NCI-H1930 (cell line): ENCODE results near the gene BEAN1.

Experiments used
- DNase-seq, 2 experiments: peaks; one replicate each; lab custom pipeline; 2025; lab: John Stamatoyannopoulos, UW

The BEAN1 gene, protein sequence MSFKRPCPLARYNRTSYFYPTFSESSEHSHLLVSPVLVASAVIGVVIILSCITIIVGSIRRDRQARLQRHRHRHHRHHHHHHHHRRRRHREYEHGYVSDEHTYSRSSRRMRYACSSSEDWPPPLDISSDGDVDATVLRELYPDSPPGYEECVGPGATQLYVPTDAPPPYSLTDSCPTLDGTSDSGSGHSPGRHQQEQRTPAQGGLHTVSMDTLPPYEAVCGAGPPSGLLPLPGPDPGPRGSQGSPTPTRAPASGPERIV

DNA sequence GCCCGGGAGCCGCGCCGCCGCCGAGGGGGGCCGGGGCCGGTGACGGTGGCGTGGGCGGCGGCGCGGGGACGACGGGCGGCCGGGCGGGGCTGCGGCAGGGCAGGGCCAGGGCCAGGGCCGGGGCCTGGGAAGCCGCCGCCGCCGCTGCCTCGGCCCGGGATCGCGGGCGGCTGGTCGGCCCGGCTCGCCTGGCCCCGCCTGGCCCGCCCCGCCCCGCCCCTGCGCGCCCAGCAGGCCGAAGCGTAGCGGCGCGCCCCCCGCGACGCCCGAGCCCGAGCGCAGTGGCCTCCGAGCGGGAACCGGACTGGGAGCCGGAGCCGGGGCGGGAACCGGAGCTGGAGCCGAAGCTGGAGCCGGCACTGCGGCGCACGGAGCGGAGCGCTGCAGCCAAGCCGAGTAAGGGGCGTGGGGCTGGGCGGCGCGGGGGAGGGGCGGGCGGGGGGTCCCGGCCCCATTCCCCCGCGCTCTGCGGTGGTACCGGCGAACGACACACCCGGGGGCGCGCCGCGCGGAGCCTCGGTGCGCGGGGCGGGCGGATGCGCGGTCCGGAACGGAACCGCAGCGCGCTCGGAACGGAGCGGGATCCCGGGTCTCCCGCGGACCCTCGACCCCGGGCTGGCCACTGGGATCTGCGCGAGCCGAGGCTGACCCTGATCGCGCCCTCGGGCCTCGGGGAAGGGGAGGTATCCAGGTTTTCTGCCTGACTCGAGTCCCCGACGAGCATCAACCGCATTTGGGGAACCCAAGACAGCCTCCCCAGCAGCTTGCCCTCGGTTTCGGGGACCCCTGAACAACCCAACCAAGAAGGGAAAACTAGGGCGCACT is at the start of gene BEAN1:
Gene BEAN1 (plus strand): TSS at position 260 of the 825 bp plus-strand sequence. CDS start 10,382 bp downstream, outside the sequence.
- no peak for DNase-seq

DNA sequence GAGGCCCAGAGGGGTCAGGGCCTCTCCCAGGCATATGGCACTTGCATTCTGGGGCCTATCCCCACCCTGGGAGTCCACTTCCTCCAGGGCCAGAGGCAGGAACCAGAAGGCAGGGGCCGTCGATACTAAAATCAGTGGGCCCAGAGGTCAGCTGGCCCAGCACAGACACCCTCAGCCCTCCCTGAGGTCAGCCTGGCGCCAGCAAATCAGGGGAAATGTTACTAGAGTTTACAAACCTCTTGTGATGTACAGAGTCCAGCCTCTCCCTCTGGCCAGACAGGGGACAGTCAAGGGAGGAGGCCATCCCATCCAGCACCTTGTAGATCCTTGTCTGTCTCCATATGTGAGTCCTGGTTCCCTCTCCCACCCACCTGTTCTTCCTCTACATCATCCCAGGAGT is 49.8 kb upstream of the BEAN1 start:
- DNase-seq = no peak

DNA sequence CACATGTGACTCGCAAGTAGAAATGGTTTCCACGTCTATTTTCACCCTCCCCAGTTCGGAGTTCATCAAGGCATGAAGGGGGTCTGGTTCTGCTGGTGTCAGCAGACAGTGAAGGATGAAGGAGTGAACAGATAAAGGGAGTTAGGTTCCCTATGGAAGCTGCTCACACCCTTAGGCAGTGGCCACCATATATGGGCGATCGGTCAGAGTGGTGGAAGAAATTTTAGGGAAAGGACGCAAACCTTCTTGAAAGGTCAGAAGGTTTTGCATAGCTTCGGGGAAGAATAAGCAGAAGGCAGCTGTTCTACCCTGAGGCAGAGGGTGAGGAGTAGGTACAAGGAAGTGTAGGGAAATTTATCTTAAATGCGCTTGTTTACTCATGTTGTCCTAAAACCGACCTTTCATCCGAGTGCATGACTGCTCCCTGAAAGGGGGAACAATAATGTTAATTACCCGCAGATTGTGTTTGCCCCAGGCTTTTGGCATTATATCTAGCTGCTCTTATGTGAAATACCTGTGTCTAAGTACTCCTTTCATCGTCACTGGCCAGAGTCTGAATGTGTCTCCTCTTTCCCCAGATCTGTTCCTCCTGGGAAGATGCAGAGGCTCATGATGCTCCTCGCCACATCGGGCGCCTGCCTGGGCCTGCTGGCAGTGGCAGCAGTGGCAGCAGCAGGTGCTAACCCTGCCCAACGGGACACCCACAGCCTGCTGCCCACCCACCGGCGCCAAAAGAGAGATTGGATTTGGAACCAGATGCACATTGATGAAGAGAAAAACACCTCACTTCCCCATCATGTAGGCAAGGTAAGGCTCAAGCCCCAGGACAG is 48.1 kb upstream of the BEAN1 start:
- DNase-seq = no peak

DNA sequence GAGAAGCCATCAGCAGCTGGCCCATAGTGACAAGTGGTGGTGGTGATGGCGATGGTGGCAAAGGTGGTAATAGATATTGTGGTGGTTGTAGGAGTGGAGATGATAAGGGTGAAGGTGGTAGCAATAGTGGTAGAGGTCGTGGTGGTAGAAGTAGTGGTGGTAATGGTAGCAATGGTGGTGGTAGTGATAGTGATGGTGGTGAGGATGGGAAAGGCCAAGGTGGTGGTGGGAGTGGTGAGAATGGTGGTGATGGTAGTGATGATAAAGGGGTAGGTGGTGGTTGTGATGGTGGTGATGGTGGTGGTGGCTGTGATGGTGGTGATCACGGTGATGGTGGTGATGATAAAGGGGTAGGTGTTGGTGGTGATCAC is 47.5 kb upstream of the BEAN1 start:
- DNase-seq = no peak

DNA sequence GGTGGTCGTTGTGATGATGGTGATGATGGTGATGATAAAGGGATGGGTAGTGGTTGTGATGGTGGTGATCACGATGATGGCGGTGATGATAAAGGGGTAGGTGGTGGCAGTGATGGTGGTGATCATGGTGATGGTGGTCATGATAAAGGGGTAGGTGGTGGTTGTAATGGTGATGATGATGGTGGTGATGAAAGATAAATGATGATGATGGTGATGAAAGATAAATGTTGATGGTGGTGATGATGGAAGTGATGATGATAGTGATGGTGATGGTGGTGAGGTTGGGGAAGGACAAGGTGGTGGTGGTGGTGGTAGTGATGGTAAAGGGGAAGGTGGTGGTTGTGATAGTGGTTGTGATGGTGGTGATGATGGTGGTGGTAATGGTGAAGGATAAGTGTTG is 46.7 kb upstream of the BEAN1 start:
- no peak for DNase-seq

DNA sequence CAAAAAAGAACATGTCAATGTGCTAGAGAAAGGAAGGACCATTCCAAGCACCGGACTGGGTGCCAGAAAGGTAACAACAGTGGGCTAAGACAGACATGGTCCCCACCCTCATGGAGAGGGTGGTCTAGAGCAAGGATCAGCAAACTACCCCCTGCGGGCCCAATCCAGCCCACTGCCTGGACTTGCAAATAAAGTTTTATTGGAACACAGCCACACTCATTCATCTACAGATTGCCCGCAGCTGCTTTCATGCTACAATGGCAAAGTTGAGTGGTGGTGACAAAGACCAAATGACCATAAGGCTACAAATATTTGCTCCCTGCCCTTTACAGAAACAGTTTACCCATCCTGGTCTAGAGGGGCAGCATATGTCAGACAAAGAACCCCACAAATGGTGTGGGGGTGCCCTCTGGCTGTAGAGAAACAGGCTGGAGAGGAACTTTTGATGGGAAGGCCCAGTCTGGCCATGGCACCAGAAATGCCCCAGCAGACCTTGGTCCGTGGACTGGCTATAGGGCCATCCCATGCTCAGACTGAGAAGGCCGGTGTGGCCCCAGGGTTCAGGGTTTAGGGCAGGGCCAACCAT is 45.4 kb upstream of the BEAN1 start:
- no peak for DNase-seq

DNA sequence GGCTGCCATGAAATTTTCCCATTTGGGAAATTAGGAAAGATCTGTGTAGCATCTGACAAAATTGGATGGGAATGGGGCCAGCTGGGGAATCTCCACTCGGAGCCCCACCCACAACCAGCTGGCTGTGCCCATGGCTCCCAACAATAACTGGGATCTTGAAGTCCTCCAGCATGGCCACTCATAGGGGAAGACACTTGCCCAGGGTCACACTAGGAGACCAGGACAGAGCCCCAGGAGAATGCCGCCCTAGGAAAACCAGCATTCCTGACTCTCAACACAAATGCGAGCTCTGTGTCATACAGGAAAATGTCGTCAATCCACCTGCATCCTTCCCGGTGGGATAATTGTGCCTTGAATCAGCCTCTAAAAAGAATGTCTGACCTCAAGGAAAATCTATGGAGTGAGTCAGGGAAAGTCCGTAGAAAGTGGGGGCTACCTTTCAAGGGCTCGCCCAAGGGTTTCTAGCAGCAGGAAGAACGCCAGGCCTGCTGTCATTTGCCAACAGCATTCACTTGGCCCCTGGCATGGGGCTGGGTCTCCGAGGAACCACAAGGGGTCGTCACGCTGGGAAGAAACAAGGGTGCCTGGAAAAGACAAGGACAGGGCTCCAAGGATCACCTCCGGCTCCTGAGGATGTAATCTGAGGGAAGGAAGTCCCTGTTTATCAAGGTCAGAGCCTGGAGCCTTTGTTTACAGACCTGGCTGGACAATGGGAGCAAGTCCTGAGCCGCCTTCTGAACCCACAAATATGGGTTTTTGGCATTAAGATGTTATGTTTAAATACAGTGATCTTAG is 44.7 kb upstream of the BEAN1 start:
- DNase-seq = no peak

DNA sequence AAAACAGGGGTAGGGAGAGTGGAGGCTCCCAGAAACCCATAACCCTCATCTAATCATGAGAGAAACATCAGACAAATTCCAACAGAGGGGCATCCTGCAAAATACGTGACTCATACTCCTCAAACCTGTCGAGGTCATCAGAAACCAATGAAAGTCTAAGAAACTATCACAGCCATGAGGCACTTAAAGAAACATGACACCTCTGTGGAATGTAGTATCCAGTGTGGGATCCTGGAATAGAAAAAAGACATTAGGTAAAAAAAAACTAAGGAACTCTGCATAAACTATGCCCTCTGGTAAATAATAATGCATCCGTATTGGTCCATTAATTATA is 44.2 kb upstream of the BEAN1 start:
- DNase-seq = no peak

DNA sequence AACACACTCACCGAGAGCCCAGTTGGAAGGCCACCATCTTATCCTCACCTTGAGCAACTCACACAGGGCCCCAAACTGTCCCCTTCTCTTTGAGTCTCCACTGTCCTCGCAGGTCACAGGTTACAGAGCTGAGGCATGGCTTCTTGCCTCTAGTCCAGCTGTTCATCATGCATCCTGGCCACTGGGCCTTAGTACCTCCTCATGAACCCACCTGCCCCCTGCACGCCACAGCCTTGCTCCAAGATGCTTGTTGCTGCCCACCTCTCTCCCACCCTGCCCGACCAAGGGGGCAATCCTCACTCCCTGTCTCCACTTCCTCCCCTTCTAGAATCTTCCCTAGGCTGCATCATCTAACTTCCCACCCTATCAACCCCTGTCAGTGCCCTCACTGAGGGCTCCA is 43.5 kb upstream of the BEAN1 start:
- no peak for DNase-seq

DNA sequence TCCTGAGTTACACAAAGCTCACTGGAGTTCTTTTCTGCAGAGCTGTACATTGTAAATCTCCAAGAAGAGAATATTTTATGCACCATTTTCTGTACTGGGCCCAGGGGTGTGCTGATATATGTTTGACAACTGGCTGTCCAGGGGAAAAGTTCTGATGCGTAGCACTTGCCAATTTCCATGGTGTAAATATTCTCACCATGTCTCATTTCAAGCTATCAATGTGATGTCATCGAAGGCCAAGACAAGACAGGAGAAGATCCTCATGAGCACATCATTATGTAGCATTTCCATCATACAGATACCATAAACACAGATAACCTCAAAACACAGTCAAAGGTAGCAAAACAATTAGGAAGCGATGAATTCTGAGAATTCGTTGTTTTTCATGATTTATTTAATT is 41.7 kb upstream of the BEAN1 start:
- no peak for DNase-seq

DNA sequence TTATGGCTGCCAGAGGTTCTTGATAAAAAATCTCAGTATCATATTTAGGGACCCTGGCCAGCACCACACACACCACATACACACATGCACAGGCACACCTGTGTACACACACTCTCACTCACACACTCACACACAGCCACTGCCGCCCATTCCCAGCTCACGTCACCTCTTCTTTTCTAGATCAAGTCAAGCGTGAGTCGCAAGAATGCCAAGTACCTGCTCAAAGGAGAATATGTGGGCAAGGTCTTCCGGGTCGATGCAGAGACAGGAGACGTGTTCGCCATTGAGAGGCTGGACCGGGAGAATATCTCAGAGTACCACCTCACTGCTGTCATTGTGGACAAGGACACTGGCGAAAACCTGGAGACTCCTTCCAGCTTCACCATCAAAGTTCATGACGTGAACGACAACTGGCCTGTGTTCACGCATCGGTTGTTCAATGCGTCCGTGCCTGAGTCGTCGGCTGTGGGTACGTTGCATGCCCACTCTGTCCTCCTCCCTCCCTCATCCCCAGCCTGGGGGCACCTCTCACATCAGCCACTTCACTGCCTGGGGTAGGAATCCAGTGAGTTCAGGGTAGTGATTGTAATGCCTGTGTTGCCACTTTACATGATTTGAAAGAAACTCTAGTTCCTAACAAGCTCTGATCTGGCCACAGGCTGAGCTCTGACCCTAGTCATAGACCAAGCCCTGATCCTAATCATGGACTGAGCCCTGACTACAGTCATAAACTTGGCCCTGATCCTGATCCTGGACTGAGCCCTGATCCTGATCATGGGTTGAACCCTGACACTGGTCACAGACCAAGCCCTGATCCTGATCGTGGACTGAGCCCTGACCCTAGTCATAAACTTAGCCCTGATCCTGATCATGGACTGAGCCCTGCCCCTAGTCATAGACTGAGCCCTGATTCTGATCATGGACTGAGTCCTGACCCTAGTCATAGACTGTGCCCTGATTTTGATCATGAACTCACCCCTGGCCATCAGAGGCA is 40.2 kb upstream of the BEAN1 start:
- DNase-seq = no peak

DNA sequence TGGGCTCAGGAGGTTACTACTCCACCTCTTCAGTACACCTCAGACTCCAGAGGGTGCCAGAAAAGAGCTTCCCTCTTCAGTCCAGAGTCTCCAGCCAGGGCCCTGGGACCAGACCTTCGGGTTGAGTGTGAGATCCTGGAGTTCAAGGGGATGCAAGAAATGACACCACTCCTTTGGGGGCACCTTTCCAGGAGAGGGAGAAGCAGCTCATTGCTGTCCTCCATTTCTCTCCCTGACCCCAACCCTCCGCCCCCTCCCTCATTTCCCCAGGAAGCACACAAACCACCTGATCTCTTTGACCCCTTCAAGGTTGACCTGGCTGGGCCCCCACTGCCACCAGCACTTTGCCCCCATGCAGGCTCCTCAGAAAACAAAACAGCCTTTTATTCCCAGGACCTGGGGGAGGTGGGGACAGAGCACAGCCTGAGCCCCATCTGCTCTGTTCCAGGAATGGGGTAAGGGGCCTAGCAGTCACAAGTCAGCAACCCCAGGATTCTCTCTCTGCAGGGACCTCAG is 39.2 kb upstream of the BEAN1 start:
- DNase-seq = no peak

DNA sequence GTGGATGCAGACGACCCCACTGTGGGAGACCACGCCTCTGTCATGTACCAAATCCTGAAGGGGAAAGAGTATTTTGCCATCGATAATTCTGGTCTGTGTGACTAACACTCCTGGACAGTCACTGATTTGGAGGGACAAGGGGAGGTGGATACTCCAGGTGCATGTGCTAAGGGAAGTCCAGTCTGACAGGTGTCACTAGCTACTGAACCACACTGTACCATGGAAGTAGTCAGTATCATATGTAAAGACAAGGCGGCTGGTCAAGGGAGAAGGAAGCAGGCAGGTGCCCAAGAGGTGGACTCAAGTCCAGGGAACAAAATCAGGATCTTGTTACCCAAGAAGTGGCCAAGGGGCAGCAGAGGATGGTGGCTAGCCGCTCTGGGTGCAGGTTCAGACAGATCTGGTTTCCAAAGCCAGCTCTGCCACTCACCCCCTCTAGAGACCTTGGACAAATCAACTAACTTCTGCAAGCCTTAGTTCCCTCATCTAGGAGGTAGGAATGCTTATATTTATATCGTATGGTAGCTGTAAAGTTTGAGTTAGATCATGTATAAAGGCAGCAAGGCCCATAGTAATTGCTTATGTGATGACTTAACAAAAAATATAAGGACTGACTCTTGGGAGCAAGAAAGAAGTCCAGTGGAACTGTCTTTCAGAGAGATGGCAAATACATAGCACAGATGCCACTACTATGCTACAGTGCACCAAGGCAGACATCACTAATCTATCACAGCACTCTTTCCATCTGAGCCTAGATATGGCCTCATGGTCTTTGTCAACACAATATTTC is 38.5 kb upstream of the BEAN1 start:
- DNase-seq = no peak

DNA sequence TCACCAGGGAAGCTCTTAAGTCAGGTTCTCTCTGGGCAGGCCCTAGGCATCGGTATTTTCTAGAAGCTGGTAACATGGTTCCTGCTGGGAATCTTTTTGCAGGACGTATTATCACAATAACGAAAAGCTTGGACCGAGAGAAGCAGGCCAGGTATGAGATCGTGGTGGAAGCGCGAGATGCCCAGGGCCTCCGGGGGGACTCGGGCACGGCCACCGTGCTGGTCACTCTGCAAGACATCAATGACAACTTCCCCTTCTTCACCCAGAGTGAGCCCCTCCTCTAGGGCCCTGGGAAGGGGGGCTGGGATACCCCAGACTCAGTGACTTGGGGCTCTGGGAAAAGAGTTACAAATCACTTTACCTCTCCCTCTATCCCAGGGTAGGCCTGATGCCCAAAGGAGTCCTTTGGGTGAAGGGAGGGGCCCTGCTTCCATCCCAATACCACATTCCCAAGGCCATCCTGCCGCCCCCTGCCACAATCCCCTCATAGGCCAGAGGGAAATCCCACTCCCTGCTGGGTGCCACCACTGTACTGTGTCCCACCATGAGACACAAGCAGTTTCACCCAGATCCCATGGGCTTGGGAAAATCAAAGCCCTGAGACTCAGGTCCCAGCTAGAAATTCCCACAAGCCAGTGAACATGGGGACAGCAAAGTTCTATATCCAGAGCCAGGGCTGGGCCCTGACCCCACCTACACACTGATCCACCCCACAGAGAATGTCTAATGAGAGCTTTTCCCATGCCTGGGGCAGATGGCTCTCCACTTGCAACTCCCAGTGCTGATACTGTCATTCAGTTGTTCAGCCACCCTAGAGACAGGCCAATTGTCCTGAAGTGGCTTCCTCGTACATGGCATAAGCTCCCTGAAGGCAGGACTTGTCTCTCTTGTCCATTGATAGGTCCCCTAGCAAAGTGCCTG is 37.6 kb upstream of the BEAN1 start:
- DNase-seq = no peak

DNA sequence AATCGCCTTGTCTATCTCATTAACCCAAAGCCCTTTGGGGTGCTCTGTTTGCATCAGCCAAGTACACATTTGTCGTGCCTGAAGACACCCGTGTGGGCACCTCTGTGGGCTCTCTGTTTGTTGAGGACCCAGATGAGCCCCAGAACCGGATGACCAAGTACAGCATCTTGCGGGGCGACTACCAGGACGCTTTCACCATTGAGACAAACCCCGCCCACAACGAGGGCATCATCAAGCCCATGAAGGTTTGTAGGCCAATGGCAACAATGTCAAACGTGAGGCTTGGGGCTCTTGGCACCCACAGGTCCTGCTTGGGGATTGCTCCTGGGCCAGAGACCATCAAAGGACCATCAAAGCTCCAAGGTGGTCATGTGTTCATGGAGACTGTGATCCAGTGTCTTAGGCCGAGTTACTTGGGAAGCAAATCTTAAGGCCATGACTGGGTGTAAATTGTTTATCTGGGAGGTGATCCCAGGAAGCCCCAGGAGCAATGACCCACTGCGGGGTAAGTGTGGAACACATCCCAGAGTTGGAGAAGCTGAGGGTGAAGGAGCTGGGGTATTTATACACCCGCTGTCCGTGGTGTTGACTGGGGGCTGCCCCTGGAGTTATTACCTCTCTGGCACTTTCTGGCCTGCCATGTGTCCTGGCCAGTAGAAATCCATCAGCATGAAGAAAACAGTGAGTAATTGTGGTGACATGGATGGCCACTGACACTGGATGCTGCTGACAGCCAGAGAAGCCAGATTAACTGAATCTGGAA is 36.6 kb upstream of the BEAN1 start:
- no peak for DNase-seq

DNA sequence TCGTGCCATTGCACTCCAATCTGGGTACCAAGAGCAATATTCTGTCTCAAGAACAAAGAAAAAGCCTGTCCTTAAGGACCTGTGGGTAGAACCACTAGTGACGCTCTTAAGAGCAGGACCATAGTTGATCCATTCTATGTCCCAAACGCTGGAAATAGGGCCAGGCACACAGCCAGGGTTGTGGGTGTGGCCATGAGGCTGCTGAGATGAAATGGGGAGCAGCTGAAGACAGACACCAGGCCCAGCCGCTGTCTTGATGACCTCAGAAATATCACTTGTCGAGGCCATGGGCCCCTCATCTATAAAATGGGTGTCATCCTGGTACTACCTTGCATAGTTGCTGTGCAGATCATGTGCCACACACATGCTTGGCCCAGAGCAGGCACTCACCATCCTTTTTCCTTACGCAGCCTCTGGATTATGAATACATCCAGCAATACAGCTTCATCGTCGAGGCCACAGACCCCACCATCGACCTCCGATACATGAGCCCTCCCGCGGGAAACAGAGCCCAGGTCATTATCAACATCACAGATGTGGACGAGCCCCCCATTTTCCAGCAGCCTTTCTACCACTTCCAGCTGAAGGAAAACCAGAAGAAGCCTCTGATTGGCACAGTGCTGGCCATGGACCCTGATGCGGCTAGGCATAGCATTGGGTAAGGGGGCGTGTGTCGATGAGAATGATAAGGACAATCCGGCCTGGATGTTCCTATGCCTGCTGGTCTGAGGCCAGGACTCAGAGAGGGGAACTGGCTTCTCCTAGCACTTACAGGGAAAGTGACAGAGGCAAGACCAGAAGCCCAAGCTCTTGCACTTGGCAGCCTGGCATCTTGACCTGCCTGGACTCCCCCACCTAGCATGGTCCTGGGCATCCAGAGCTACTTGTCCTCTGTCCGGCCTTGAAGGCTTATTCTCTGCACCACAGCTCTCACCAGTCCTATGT is 35.1 kb upstream of the BEAN1 start:
- no peak for DNase-seq
